ENCODE data around the gene NDUFS2. TPM values are rescaled to one million over a fixed set of nuclear protein-coding genes. Genes with fewer than 3 reads are reported as not detected.

The NDUFS2 gene
- total and polyA plus RNA-seq, 8 donors, result 9.9 to 165 (median 82.7) TPM

- Histone ChIP-seq H3K27me3 (peaks cover 0 to 59% (median 29%) of the 10 kb centered on the region in 3 donors), H3K4me3 (no peak overlapping the region), H3K9me3 (peaks cover 0 to 12% (median 11%) of the 10 kb centered on the region in 4 donors), H3K27ac (no peak overlapping the region), H3K36me3 (no peaks in the 10 kb centered on the region), H3K4me1 (peaks cover 8 to 27% (median 12%) of the 10 kb centered on the region in 4 donors)
- 61 to 73% (median 64%) methylated on average over 12 of the region's 12 CpGs for WGBS, 5 donors
- DNase-seq, result peak in 1 of 2 donors; percentile 49
- TF ChIP-seq POLR2A (IDR thresholded peaks at IDR 0.05) (no peak), EP300 (IDR thresholded peaks at IDR 0.05) (no peak), POLR2AphosphoS5 (IDR thresholded peaks at IDR 0.05) (no peak)
- TF ChIP-seq, protein P1, sequence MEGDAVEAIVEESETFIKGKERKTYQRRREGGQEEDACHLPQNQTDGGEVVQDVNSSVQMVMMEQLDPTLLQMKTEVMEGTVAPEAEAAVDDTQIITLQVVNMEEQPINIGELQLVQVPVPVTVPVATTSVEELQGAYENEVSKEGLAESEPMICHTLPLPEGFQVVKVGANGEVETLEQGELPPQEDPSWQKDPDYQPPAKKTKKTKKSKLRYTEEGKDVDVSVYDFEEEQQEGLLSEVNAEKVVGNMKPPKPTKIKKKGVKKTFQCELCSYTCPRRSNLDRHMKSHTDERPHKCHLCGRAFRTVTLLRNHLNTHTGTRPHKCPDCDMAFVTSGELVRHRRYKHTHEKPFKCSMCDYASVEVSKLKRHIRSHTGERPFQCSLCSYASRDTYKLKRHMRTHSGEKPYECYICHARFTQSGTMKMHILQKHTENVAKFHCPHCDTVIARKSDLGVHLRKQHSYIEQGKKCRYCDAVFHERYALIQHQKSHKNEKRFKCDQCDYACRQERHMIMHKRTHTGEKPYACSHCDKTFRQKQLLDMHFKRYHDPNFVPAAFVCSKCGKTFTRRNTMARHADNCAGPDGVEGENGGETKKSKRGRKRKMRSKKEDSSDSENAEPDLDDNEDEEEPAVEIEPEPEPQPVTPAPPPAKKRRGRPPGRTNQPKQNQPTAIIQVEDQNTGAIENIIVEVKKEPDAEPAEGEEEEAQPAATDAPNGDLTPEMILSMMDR (IDR thresholded peaks at IDR 0.05), result no peak
- intact Hi-C loops (cut with DNase I; ENCODE audit: low total_unique reads), result no loop called here
Measured at GRCh38 chr1:161261261-161262235, 59.4 kb downstream of the NDUFS2 start.

Other genes starting within 250 kb of the NDUFS2 start
- gene ITLN2, start 247.6 kb upstream of the NDUFS2 start, total RNA-seq, result 1 to 10 TPM in 1 of 5 donors, not detected in 4; 4.2 TPM
- under 1 TPM in 1 of 3 donors, not detected in 2; 0.37 TPM for gene ITLN2, start 247.6 kb upstream of the NDUFS2 start, polyA plus RNA-seq
- gene F11R, start 181.2 kb upstream of the NDUFS2 start, total RNA-seq, result 100 to 1,000 TPM in 1 of 5 donors, 10 to 100 TPM in 3, 1 to 10 TPM in 1; 7.6 to 130 (median 20.9) TPM
- 10 to 100 TPM; 13.4 to 41.5 (median 29.2) TPM for gene F11R, start 181.2 kb upstream of the NDUFS2 start, polyA plus RNA-seq
- gene TSTD1, start 163.4 kb upstream of the NDUFS2 start, total RNA-seq, result 100 to 1,000 TPM in 1 of 5 donors, 10 to 100 TPM in 3, not detected in 1; 13.2 to 112 (median 42.7) TPM
- gene TSTD1, start 163.4 kb upstream of the NDUFS2 start, polyA plus RNA-seq, result 100 to 1,000 TPM; 117 to 186 (median 158) TPM
- 100 to 1,000 TPM in 1 of 5 donors, 10 to 100 TPM in 3, 1 to 10 TPM in 1; 7.2 to 566 (median 65.2) TPM for gene USF1, start 156.4 kb upstream of the NDUFS2 start, total RNA-seq
- gene USF1, start 156.4 kb upstream of the NDUFS2 start, polyA plus RNA-seq, result 10 to 100 TPM; 48.0 to 73.1 (median 55.9) TPM
- gene ARHGAP30, start 132.5 kb upstream of the NDUFS2 start, total RNA-seq, result 10 to 100 TPM in 3 of 5 donors, 1 to 10 TPM in 2; 2.6 to 28.6 (median 12.9) TPM
- 1 to 10 TPM; 2.8 to 5.5 (median 4.6) TPM for gene ARHGAP30, start 132.5 kb upstream of the NDUFS2 start, polyA plus RNA-seq
- gene NECTIN4, start 112.8 kb upstream of the NDUFS2 start, total RNA-seq, result 10 to 100 TPM in 2 of 5 donors, 1 to 10 TPM in 3; 2.0 to 20.3 (median 7.0) TPM
- 10 to 100 TPM in 1 of 3 donors, 1 to 10 TPM in 2; 1.7 to 14.2 (median 2.6) TPM for gene NECTIN4, start 112.8 kb upstream of the NDUFS2 start, polyA plus RNA-seq
- gene KLHDC9, start 104.0 kb upstream of the NDUFS2 start, total RNA-seq, result 10 to 100 TPM in 1 of 5 donors, 1 to 10 TPM in 4; 1.3 to 41.4 (median 2.4) TPM
- 1 to 10 TPM; 4.7 to 6.3 (median 5.3) TPM for gene KLHDC9, start 104.0 kb upstream of the NDUFS2 start, polyA plus RNA-seq
- gene PFDN2, start 84.3 kb upstream of the NDUFS2 start, total RNA-seq, result 10 to 100 TPM in 3 of 5 donors, not detected in 2; 11.6 to 21.3 (median 19.3) TPM
- gene PFDN2, start 84.3 kb upstream of the NDUFS2 start, polyA plus RNA-seq, result 100 to 1,000 TPM in 2 of 3 donors, 10 to 100 TPM in 1; 97.5 to 166 (median 122) TPM
- 10 to 100 TPM in 4 of 5 donors, 1 to 10 TPM in 1; 8.8 to 77.9 (median 20.9) TPM for gene NIT1, start 84.3 kb upstream of the NDUFS2 start, total RNA-seq
- gene NIT1, start 84.3 kb upstream of the NDUFS2 start, polyA plus RNA-seq, result 10 to 100 TPM; 20.0 to 34.2 (median 27.3) TPM
- 10 to 100 TPM in 3 of 5 donors, 1 to 10 TPM in 2; 2.3 to 35.9 (median 14.3) TPM for gene DEDD, start 69.7 kb upstream of the NDUFS2 start, total RNA-seq
- gene DEDD, start 69.7 kb upstream of the NDUFS2 start, polyA plus RNA-seq, result 10 to 100 TPM; 16.5 to 31.9 (median 18.6) TPM
- 10 to 100 TPM in 4 of 5 donors, not detected in 1; 21.9 to 95.1 (median 33.6) TPM for gene UFC1, start 48.4 kb upstream of the NDUFS2 start, total RNA-seq
- 100 to 1,000 TPM; 163 to 206 (median 203) TPM for gene UFC1, start 48.4 kb upstream of the NDUFS2 start, polyA plus RNA-seq
- gene USP21, start 42.9 kb upstream of the NDUFS2 start, total RNA-seq, result 10 to 100 TPM; 13.6 to 35.3 (median 22.9) TPM
- gene USP21, start 42.9 kb upstream of the NDUFS2 start, polyA plus RNA-seq, result 10 to 100 TPM; 16.2 to 23.2 (median 16.9) TPM
- 10 to 100 TPM in 4 of 5 donors, 1 to 10 TPM in 1; 9.5 to 52.7 (median 44.9) TPM for gene PPOX, start 35.9 kb upstream of the NDUFS2 start, total RNA-seq
- gene PPOX, start 35.9 kb upstream of the NDUFS2 start, polyA plus RNA-seq, result 10 to 100 TPM; 16.8 to 32.0 (median 31.6) TPM
- 10 to 100 TPM; 12.2 to 25.8 (median 17.3) TPM for gene B4GALT3, start 24.9 kb upstream of the NDUFS2 start, total RNA-seq
- gene B4GALT3, start 24.9 kb upstream of the NDUFS2 start, polyA plus RNA-seq, result 10 to 100 TPM; 17.5 to 21.7 (median 18.8) TPM
- gene ADAMTS4, start 3.3 kb upstream of the NDUFS2 start, total RNA-seq, result 10 to 100 TPM in 2 of 5 donors, 1 to 10 TPM in 2, under 1 TPM in 1; 0.89 to 20.6 (median 2.8) TPM
- 1 to 10 TPM; 1.1 to 4.2 (median 1.4) TPM for gene ADAMTS4, start 3.3 kb upstream of the NDUFS2 start, polyA plus RNA-seq
- 10 to 100 TPM in 2 of 5 donors, 1 to 10 TPM in 2, not detected in 1; 1.4 to 27.0 (median 7.4) TPM for gene FCER1G, start 12.9 kb downstream of the NDUFS2 start, total RNA-seq
- gene FCER1G, start 12.9 kb downstream of the NDUFS2 start, polyA plus RNA-seq, result 100 to 1,000 TPM in 1 of 3 donors, 10 to 100 TPM in 2; 35.4 to 101 (median 50.6) TPM
- gene APOA2, start 21.3 kb downstream of the NDUFS2 start, total RNA-seq, result 1 to 10 TPM in 1 of 5 donors, not detected in 4; 5.3 TPM
- not detected for gene APOA2, start 21.3 kb downstream of the NDUFS2 start, polyA plus RNA-seq
- gene TOMM40L, start 23.7 kb downstream of the NDUFS2 start, total RNA-seq, result 1 to 10 TPM in 4 of 5 donors, under 1 TPM in 1; 0.58 to 7.3 (median 5.8) TPM
- gene TOMM40L, start 23.7 kb downstream of the NDUFS2 start, polyA plus RNA-seq, result 1 to 10 TPM; 7.9 to 9.9 (median 9.8) TPM
- under 1 TPM in 1 of 5 donors, not detected in 4; 0.55 TPM for gene NR1I3, start 35.8 kb downstream of the NDUFS2 start, total RNA-seq
- not detected for gene NR1I3, start 35.8 kb downstream of the NDUFS2 start, polyA plus RNA-seq
- gene PCP4L1, start 56.4 kb downstream of the NDUFS2 start, total RNA-seq, result 10 to 100 TPM in 2 of 5 donors, not detected in 3; 17.6 to 19.4 TPM
- gene PCP4L1, start 56.4 kb downstream of the NDUFS2 start, polyA plus RNA-seq, result 10 to 100 TPM in 1 of 3 donors, not detected in 2; 12.6 TPM
- 10 to 100 TPM in 1 of 5 donors, 1 to 10 TPM in 1, not detected in 3; 1.3 to 15.1 TPM for gene MPZ, start 107.6 kb downstream of the NDUFS2 start, total RNA-seq
- 1 to 10 TPM; 1.4 to 2.8 (median 2.3) TPM for gene MPZ, start 107.6 kb downstream of the NDUFS2 start, polyA plus RNA-seq
- gene SDHC, start 112.0 kb downstream of the NDUFS2 start, total RNA-seq, result 100 to 1,000 TPM in 2 of 5 donors, 10 to 100 TPM in 3; 28.3 to 109 (median 83.1) TPM
- gene SDHC, start 112.0 kb downstream of the NDUFS2 start, polyA plus RNA-seq, result 100 to 1,000 TPM in 2 of 3 donors, 10 to 100 TPM in 1; 70.1 to 165 (median 152) TPM
- gene CFAP126, start 165.5 kb downstream of the NDUFS2 start, total RNA-seq, result not detected
- not detected for gene CFAP126, start 165.5 kb downstream of the NDUFS2 start, polyA plus RNA-seq

Data from stomach (tissue), 9 donors.